Adrenal gland (tissue), 12 donors: ENCODE measurements around the gene DNTT. TPM values are rescaled to one million over a fixed set of nuclear protein-coding genes. Genes with fewer than 3 reads are reported as not detected.

Source experiments
- DNase-seq, 7 donors: peaks; one replicate each; pipeline ENCODE4 v3.0.0-alpha.2; 2019 to 2020
- H3K27ac ChIP-seq, 5 donors: fragments of 200-600 bp; sonication (generic) in 4 of 5; 1 replicate in 3 of 5; 2 replicates in 2 of 5; pipeline versions ENCODE4 v1.5.1 to v1.8.0; 2016 to 2020; ENCODE audit warnings: mild to moderate bottlenecking in 1 of 5
- H3K27me3 ChIP-seq: fragments of 200-600 bp; 2 replicates; pipeline ENCODE4 v1.8.0; 2021
- H3K36me3 ChIP-seq, 2 donors: fragments of 200-600 bp; replicated peaks in 1 of 2; 1 replicate in 1 of 2; 2 replicates in 1 of 2; pipeline versions ENCODE4 v1.5.1 to v1.8.0; 2018 to 2022
- H3K4me1 ChIP-seq, 2 donors: fragments of 200-600 bp; replicated peaks in 1 of 2; 1 replicate in 1 of 2; 2 replicates in 1 of 2; pipeline versions ENCODE4 v1.5.1 to v1.8.0; 2018 to 2021
- H3K4me3 ChIP-seq, 4 donors: fragments of 200-600 bp; sonication (generic) in 3 of 4; one replicate each; pipeline ENCODE4 v1.5.1; 2016 to 2018
- H3K9me3 ChIP-seq, 3 donors: fragments of 200-600 bp; sonication (generic) in 1 of 3; replicated peaks in 1 of 3; 1 replicate in 2 of 3; 2 replicates in 1 of 3; pipeline versions ENCODE4 v1.5.1 to v1.8.0; 2016 to 2021
- POLR2A ChIP-seq, 2 donors: fragments of 450-650 bp; IDR thresholded peaks; one replicate each; pipeline ENCODE4 v1.6.1; 2017; ENCODE audit warnings: antibody characterized with exemption in 2 of 2, mild to moderate bottlenecking in 2 of 2, moderate library complexity in 1 of 2
- WGBS, 4 donors: extraction: QIAGEN DNeasy Blood & Tissue Kit in 2 of 4; methylation state at CpG; one replicate each; pipeline versions ENCODE4 v1.1.5 to v1.1.7; 2013 to 2017; 5-methylcytosine and 5-hydroxymethylcytosine counted together
- intact Hi-C, 2 donors: fragments of 100-400 bp; cut with DNase I; formaldehyde crosslinking; loops; one replicate each; pipeline versions ENCODE4 v1.14.1 to v1.15.0; 2022 to 2023
- polyA plus RNA-seq, 3 donors: library from polyadenylated mRNA; stranded (reverse); fragments of 200-250 nt in 2 of 3; fragments of 350-450 nt in 1 of 3; fragmentation: Illumina TruSeq in 1 of 3; extraction: RNeasy Lipid Tissue Mini Kit (QIAGEN cat#74804) in 1 of 3; gene quantifications; one replicate each; pipeline ENCODE4 v1.2.3, GENCODE V29; 2013 to 2014
- total RNA-seq, 9 donors: library from RNA; depleted of rRNA in 4 of 9; stranded (reverse); fragments of >200 nt in 4 of 9; fragments of 120-200 nt in 1 of 9; fragmentation: NEBNext Ultra II Directional in 1 of 9; extraction: Animal tissue kit (Norgen Biotek cat#: 25700) in 1 of 9; gene quantifications; one replicate each; pipeline versions ENCODE4 v1.1.0 to v1.2.4, GENCODE V29; 2013 to 2023
- TF ChIP-seq, protein P1 (sequence below), 6 experiments: fragments of 450-650 bp in 4 of 6; fragments of 200-600 bp in 2 of 6; sonication (generic) in 1 of 6; IDR thresholded peaks; 1 replicate in 5 of 6; 2 replicates in 1 of 6; pipeline versions ENCODE4 v1.5.1 to v1.8.0; 2016 to 2021; ENCODE audit warnings: antibody characterized with exemption in 6 of 6, mild to moderate bottlenecking in 2 of 6, moderate library complexity in 1 of 6
- donor health status: healthy with polysubstance abuse.
- donor health status: Bipolar disorder and iron deficiency.
- donor health status: DM: yes; HTN: yes; CAD: no.
- donor health status: DM: no; HTN: no; CAD: no.
- donor health status: DM: no; HTN: no; CAD: no.
- donor health status: DM: yes; HTN: yes; CAD: no.

Gene DNTT
- total and polyA plus RNA-seq, 12 donors = not detected

DNA sequence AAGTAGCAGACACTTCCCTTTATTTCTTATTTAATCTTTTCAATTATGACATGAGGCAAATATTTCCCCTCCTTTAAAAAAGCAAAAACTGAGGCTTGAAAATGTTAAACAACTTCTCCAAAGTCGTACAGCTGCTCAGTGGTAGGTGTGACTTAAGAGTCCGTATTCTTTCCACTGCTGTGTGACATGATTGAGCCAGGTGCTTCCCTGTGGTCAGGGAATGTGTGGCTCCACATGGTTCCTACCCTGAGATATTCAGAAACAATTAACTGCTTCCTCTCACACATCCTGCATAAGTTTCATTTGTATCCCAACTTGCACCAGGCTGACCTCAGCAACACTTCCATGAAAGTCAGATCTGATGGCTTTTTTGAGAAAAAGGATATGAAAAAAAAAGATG, 41.0 kb downstream of the DNTT start:
- peaks cover 0 to 9% (median 0%) of the 10 kb centered on the region in 3 donors for H3K9me3 ChIP-seq
- no peaks in the 10 kb centered on the region for H3K4me1 ChIP-seq
- no peak for TF ChIP-seq POLR2A (IDR thresholded peaks at IDR 0.05)
- TF ChIP-seq, protein P1, sequence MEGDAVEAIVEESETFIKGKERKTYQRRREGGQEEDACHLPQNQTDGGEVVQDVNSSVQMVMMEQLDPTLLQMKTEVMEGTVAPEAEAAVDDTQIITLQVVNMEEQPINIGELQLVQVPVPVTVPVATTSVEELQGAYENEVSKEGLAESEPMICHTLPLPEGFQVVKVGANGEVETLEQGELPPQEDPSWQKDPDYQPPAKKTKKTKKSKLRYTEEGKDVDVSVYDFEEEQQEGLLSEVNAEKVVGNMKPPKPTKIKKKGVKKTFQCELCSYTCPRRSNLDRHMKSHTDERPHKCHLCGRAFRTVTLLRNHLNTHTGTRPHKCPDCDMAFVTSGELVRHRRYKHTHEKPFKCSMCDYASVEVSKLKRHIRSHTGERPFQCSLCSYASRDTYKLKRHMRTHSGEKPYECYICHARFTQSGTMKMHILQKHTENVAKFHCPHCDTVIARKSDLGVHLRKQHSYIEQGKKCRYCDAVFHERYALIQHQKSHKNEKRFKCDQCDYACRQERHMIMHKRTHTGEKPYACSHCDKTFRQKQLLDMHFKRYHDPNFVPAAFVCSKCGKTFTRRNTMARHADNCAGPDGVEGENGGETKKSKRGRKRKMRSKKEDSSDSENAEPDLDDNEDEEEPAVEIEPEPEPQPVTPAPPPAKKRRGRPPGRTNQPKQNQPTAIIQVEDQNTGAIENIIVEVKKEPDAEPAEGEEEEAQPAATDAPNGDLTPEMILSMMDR (IDR thresholded peaks at IDR 0.05) = no peak
- no peaks in the 10 kb centered on the region for H3K36me3 ChIP-seq
- DNase-seq = no peak
- peaks cover 9% of the 10 kb centered on the region for H3K27me3 ChIP-seq
- WGBS, 4 donors = 48 to 64% (median 52%) methylated on average over 2 of the region's 2 CpGs
- no peak overlapping the region for H3K27ac ChIP-seq
- H3K4me3 ChIP-seq = no peak overlapping the region
- intact Hi-C loops = no loop called here

DNA sequence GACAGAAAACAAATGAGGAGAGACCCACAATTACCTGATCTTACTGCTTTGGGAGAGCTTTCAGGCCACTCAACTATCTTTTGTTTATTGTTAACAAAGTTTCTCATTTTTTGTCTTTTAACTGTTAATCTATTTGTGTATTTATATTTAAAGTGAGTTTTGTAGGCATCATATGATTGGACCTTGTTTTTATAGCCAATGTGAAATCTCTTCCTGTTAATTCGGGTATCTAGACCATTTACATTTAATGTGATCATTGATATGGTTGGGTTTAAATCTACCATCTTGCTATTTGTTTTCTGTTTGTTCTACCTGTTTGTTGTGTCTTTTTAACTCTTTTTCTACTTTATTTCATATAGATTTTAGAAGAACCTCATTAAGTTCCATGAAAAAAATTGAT, 42.1 kb downstream of the DNTT start:
- Histone ChIP-seq H3K4me1 (no peaks in the 10 kb centered on the region), H3K27me3 (peaks cover 9% of the 10 kb centered on the region), H3K36me3 (no peaks in the 10 kb centered on the region), H3K27ac (no peak overlapping the region), H3K4me3 (no peak overlapping the region), H3K9me3 (peaks cover 0 to 9% (median 0%) of the 10 kb centered on the region in 3 donors)
- intact Hi-C loops = no loop called here
- 65 to 83% (median 75%) methylated on average over 1 of the region's 1 CpG for WGBS, 4 donors
- DNase-seq = no peak
- TF ChIP-seq POLR2A (IDR thresholded peaks at IDR 0.05) = no peak
- TF ChIP-seq, protein P1 (IDR thresholded peaks at IDR 0.05) = no peak

DNA sequence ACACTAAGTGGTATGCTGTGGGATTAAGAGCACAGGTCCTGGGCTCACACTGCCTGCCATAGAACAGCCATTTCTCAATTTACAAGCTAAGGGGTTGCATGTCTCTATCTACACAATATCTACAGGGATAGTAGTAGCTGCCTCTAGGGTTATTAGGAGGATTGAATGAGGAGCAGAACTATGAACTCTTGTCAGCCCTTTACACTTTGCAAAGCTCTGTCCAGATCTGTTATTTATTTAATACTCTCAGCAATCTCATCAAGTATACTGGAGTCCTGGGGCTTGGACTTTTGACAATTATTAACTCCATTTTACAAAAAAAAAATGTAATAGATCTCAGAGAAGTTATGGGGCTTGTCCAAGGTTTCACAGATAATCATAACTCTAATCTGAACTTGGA, 47.8 kb downstream of the DNTT start:
- H3K27me3 ChIP-seq = peaks cover 14% of the 10 kb centered on the region
- no peaks in the 10 kb centered on the region for H3K9me3 ChIP-seq
- H3K27ac ChIP-seq = no peak overlapping the region
- DNase-seq = no peak
- no peaks in the 10 kb centered on the region for H3K36me3 ChIP-seq
- intact Hi-C loops = no loop called here
- H3K4me1 ChIP-seq = no peaks in the 10 kb centered on the region
- no peak overlapping the region for H3K4me3 ChIP-seq
- no peak for TF ChIP-seq POLR2A (IDR thresholded peaks at IDR 0.05)
- TF ChIP-seq, protein P1 (IDR thresholded peaks at IDR 0.05) = no peak

DNA sequence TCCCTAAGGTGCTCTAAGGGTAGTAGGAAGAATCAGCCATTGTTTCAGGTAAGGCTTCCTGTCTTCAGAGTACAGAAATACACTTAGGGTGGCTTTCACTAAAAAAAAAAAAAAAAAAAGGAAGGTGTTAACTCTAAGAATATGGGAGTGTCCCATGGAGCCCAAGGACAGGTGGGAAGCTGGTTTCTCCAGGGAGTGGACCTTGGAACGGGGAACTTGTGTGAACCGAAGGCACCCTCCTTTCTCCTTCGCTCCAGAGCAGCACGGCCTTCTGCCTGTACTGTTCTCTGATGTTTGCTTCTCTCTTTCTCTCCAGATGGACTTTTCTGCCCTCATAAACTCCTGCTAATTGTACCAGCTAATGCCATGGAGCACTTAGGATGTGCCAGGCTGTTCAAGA, 48.3 kb downstream of the DNTT start:
- no peak overlapping the region for H3K27ac ChIP-seq
- no peaks in the 10 kb centered on the region for H3K9me3 ChIP-seq
- TF ChIP-seq POLR2A (IDR thresholded peaks at IDR 0.05) = no peak
- TF ChIP-seq, protein P1 (IDR thresholded peaks at IDR 0.05) = no peak
- no peaks in the 10 kb centered on the region for H3K36me3 ChIP-seq
- intact Hi-C loops = no loop called here
- 60 to 68% (median 63%) methylated on average over 4 of the region's 4 CpGs for WGBS, 4 donors
- DNase-seq = no peak
- no peak overlapping the region for H3K4me3 ChIP-seq
- H3K27me3 ChIP-seq = peaks cover 13% of the 10 kb centered on the region
- no peaks in the 10 kb centered on the region for H3K4me1 ChIP-seq
